RCC 7860 (cell line): ENCODE measurements around the gene MOSPD2.

Source experiments
- DNase-seq: peaks from one replicate; pipeline ENCODE4 v3.0.0-alpha.2; 2015; ENCODE audit warnings: low spot score
- FAIRE-seq: peaks from 2 replicates; lab custom pipeline; 2012; peaks lifted over from hg19 to GRCh38; lab: Jason Lieb, UNC

The MOSPD2 gene

DNA sequence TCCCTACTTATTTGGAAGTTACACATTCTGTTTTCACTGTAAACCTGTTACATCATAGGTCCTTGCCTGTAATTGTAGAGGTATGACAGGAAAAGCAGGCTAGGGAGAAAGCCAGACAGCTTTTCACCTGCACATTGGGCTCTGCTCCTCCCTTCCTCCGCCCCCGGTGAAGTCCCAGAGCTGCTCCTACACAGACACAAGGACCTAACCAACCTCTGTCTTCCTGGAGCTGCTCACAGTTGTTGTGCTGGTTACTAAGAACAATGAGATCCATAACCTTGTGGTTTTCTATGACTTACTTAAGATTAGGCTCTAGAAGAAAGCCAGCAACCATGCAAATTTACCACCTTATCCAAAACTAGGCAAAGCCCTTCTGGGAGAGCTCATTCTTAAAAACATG is 40.0 kb downstream of the MOSPD2 start:
- FAIRE-seq (no peak), DNase-seq (no peak)

DNA sequence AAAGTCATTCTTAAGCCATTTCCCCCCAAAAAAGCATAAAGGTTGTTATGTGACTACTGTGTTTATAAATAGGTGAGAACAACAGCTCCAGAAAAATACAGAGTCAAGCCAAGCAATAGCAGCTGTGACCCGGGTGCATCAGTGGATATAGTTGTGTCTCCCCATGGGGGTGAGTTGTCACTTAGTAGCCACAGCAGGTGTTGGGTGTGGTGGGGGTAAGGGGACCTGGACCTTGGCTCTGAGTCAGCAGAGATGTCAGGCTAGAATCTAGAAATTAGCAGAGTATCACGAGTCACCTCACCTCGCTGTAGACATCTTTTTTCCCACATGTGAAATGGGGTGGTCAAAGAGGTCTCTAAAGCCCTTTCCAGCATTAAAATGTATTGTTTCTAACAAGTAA is 42.4 kb downstream of the MOSPD2 start:
- FAIRE-seq (peak; percentile 14), DNase-seq (peak; percentile 4)

DNA sequence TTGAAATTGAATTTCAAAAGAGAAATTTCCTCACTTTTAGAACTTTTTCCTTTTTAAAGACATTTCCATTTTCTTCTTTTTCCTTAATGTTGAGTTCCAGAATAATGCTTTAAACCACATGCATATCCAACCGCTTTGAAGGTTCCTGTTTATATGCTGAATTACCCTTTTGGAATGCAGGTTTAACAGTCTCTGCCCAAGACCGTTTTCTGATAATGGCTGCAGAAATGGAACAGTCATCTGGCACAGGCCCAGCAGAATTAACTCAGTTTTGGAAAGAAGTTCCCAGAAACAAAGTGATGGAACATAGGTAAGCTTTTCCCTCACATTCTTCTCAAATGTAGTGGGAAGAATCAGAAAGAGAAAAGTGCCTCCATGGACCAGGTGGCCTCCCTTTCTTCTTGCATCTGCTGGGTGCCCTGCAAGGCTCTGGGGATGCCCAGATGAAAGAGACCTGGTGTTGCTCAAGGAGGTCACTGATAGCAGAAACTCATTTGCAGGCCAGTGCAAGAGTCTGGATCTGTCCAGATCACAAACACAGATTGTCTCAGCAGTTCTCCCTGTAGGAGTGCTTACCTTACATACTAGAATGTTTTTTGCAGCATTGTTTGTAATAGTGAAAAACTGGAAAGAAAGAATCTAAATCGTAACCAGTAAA is 42.9 kb downstream of the MOSPD2 start:
- DNase-seq, result peak; percentile 15
- peak; percentile 65 for FAIRE-seq

DNA sequence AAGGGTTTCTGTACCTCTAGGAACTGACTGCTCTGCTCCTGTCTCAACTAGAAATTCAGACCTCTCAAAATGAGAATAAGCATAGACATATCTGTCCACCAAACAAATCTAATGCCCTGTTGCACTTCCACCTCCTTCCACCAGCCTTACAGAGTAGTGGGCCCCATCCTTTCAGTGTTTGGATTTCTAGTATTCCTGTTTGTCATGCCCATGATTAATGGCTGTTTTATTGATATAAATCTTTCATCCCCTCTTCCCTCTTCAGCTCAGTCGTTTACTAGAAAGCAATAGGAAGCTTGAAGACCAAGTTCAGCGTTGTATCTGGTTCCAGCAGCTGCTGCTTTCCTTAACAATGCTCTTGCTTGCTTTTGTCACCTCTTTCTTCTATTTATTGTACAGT is 46.2 kb downstream of the MOSPD2 start:
- FAIRE-seq, result no peak
- no peak for DNase-seq

DNA sequence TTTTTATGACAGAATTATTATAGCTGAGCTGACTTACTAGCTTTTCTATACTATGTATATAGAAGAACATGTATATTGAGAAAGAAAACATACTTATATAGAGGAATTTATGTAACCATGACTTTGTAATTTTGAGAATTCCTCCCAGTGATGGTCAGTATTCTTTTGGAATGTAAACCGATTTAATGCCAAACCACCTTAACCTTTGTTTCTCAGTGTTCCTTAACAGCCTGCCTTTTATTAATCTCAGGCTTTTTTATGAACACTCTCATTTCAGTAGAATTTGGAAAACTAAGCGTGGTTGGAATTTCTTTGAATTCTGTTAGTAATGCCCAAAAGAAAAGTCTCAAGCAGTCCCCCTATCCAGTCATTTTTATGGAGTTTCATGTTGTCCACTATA is 47.0 kb downstream of the MOSPD2 start:
- FAIRE-seq (no peak), DNase-seq (no peak)

DNA sequence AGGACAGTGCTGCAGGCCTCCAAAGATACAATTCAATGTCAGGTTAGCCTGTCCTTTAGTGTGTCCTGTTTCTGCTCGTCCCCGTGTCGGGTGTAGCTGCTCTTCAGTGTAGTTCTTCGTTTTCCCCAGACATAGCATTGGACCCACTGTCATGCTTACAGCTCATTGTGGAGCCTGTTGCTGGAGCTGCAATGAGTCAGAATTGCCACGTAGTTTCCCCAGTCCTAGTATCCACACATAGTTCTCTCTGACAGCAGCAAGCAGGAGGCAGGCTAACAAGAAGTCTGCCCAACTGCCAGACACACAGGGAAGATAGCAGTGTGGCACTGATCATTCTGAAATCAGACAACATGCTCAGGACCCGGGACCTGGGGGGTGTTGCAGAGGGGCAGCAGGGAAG is 49.2 kb downstream of the MOSPD2 start:
- FAIRE-seq, result no peak

DNA sequence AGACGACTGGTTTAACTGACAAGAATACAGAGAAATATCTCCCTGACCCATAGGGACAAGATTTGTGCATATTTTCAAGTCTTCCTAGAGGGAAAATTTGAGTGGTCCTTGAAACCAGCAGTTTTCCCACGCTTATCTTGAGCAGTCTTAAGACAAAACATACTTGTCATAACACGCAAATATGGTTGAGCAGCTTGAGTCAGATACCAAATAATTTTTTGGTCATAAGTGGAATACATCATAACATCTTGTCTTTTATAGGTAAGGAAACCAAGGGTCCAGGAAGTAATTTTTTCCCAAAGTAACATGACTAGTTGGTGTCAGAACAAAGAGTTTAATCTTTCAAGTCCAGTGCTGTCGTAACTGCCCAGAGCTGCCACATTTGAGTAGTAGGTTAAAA is 50.5 kb downstream of the MOSPD2 start:
- no peak for FAIRE-seq
- no peak for DNase-seq

More for the DNA sequence above, 49.2 kb downstream of the MOSPD2 start:
- DNase-seq, result peak; percentile 4

DNA sequence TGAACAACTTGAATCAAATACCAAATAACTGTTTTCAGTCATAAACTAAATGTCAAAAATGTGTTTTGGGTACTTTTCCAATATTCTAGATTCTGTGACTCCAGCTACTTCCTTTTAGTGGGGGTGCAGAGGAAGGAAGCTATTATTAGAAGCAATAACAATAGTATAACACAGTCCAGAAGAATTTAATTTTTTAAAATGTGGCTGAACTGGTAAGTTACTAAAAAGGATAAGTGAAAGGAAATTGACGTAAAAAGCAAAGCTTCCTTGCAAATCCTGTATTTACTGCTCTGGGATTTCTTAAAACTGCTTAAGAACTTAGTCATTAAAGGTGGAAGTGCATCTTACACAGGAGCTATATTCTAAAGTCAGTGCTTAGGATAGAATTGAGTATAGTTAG is 53.2 kb downstream of the MOSPD2 start:
- DNase-seq (no peak), FAIRE-seq (no peak)

DNA sequence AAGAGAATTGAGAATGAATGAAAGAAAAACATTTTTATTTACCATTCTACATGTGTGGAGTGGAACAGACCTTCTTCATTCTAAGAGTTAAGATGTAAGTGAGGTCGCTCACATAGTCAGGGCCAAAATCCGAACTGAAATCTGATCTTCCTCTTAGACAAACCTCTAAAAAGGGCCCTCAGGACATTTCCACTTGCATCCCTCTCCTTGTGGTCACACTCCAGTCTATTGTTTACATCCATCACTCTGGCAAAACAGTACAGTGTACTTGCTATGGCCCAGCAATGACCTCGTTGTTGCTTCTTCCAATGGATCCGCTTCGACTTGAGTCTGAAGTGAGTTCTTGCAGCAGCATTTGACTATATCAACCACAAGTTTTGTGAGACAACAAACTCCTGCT is 54.2 kb downstream of the MOSPD2 start:
- FAIRE-seq (no peak), DNase-seq (no peak)

DNA sequence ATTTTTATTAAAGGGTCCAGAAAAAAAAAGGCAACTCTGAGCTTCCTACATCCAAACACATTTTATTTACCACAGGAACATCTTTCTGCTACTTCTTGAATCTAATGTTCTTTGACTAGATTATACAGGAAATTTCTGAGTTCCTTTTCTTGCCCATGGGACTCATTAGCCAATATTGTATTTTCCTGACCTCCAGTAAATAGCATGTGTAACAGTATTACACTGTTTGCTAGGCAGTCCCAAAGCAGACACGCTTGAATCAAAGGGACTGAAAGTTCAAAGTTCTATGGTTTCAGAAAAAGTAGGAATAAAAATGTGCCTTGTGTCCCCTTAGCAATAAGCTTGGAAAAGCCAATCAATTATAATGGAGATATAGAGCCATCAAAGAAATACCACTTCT is 57.4 kb downstream of the MOSPD2 start:
- FAIRE-seq (no peak), DNase-seq (no peak)

DNA sequence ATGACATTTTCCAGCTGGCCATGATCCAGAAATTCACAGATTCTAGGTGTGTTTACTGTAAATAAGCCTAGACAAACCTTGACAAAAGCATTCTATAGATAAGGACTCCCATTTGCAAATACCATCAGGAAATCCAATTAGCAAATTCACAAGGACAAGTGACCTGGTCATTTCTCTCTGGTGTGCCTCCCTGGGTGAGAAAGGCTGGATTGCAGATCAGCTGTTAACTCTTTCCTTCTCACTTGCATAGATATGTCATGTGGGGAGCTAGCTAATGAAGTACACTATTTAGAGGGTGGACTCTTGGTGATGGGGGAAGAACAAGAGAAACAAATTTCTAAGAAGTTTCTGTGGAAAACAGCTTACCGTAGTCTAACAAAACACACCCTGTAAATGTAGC is 58.9 kb downstream of the MOSPD2 start:
- DNase-seq, result no peak
- FAIRE-seq, result no peak

DNA sequence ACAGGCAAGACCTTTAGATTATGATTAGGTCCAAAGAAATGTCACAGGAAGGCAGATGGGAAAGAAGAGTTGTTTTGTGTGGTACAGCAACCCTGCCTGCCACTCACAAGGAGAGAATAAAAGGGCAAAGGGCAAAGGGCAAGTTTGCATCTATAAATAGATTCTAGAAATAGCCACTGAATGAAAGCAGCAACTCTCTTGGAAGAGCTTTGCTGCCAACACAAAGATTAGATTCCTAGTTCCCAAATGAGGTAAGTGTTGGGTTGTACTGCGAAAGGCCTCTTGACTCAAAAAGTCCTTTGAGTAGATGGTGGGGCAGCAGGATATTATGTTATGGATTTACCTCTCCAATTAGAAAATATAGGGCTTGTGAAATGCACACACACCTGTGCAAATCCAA is 61.2 kb downstream of the MOSPD2 start:
- no peak for FAIRE-seq
- DNase-seq, result no peak

DNA sequence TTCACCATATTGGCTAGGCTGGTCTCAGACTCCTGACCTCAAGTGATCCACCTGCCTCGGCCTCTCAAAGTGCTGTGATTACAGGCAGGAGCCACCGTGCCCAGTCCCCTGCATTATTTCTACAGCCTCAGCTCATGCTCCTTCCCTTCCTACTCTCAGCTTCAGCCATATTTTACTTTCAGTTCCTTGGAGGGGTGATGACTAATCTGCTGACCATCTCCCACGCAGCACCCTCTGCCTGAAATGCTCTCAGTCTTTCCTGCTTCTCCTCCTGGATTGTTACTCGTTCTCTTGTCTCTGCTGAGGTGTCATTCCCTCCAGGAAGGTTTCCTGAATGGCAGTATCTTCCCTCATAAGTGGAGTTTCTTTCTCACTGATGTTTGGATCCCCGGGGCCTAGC is 63.3 kb downstream of the MOSPD2 start:
- DNase-seq (peak; percentile 58), FAIRE-seq (peak; percentile 81)

DNA sequence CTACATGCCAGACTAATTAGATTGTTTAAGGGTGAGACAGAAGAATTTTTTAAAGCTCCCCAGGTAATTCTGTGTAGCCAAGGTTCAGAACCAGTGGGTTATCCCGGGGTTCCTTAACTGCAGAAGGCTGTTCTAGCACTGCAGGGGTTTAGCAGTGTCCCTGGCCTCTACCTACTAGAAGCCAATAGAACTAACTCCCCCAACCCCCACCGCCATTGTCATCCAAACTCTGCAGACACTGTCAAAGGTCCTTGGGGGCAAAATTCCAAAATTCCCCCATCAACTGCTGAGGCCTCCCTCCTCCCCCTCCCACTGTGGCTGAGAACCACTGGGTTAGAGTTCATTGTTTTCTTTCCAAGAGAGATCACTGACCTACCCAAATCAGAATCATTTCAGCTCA is 66.4 kb downstream of the MOSPD2 start:
- FAIRE-seq (no peak), DNase-seq (no peak)

DNA sequence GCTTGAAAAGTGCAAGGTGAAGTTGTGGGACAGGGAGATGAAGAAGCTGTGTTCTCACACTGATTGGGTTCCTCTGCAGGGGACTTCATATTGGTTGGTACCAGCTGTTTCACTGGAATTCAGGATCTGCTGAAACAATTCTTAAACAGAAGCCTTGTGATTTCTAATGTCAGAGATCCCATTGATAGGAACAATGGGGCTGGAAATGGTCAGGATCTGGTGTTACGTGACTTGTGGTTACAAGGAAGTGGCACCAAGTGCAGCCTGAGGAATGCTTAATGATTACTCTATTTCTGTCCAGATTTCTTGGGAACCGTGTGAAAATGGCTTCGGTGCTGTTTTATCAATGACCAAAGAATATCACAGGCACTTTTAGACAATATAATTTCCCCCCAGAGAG is 68.1 kb downstream of the MOSPD2 start:
- FAIRE-seq, result no peak
- DNase-seq, result no peak

DNA sequence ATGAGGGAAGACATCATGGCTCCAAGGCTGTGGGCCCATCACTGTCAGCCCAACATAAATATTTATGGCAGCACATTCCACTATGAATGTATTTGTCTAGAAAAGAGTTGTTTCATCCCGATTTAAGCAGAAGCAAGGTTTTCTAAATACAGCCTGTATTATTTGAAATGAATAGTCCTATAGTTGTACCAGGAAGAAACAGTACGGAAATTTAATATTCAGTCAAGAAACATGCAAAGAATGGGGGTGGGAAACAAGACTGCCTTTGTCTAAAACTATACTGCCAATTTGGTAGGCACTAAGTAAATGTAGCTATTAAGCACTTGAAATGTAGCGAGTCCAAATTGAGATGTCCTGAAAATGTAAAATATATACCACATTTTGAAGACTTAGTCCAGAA is 69.1 kb downstream of the MOSPD2 start:
- FAIRE-seq (no peak), DNase-seq (no peak)

DNA sequence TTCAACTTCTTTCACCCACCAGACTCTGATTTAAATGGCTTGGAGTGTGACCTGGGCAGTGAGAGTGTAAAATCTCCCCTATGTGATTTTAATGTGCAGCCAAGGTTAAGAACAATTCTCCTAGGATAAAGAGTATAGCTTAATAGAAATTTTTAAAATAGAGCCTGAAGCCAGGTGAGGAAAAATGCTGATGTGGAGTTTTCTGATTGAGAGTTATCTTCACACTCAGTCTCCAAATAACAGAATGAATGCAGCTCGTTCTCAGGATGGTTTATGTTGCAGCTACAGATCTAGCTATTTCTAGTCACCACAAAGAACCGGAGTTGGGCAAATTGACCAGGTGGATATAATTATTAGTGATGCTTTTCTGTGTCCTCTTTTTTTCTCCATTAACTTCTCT is 70.7 kb downstream of the MOSPD2 start:
- FAIRE-seq (no peak), DNase-seq (no peak)

DNA sequence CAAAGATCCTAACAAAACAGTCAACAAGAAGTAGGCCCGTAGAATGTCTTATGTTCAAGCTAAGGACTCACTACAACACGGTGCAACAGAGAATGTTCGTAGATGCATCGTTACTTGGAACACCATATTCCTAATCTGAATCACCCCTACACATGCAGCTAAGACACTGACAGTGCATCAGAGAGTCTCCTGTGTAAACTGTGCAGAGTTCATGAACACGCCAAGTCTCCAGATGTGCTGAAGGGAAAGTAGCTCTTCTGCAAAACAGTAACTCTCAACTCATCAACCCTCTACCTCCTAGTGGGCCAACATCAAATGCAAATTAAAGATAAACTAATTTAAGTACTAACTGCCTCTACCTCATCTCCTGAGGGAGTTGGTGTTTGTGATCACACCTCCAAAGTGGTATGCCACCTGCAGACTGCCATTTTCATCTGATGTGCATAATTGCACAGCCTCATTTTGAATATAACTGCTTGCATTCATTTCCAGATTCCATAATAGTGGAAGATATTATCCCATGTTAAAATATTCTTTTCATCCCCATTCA is 73.5 kb downstream of the MOSPD2 start:
- DNase-seq (no peak), FAIRE-seq (no peak)

DNA sequence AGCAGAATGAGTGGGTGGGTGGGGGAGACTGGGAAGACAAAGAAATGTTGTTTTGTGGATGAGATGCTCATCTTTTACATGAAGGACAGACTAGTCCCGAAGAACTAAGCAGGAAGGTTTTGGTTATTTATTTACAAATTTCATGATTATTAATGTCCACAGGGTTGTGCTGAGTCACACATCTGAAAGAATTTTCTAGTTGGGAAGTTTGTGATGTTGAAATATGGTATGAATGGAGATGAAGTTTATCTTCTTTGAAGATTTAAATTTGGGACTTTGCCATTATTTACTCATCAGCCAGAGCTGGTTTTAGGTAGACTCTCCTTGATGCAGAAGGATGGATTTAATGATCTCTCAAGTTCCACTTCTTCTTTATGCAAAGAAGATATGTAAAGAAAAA is 75.5 kb downstream of the MOSPD2 start:
- no peak for FAIRE-seq
- no peak for DNase-seq

DNA sequence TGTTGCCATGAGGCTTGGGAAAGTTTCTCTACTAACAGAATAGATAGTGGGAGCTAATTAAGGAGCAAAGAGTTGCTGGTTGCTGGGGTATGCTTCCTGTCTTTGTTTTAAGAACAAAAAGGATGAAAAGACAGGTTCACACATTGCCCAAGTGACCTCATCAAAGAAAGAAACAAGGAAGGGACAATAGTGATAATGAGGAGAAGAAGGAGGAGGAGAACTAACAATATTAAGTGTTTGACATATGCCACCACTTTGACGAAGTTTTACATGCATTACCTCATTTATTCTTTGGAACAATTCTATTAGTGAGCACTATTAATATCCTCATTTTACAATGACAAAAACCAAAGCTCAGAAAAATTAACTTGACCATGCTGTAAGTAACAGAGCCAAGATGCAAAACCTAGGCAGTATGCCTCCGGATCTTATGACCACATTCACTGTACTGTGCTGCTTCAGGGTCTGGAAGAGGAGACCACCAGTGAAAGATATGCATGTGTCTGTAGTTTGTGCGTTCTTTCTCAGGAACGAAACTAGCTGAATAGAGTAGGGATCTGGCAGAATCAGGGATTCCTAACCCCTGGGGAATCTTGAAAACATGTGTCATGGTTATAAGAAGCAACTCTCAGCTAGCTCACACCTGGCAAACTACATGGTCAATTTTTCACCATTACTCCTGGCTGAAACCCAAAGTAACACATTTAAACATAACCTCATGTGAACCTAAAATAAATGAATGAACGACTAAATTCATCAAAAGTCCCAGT is 83.8 kb downstream of the MOSPD2 start:
- FAIRE-seq (no peak), DNase-seq (no peak)

DNA sequence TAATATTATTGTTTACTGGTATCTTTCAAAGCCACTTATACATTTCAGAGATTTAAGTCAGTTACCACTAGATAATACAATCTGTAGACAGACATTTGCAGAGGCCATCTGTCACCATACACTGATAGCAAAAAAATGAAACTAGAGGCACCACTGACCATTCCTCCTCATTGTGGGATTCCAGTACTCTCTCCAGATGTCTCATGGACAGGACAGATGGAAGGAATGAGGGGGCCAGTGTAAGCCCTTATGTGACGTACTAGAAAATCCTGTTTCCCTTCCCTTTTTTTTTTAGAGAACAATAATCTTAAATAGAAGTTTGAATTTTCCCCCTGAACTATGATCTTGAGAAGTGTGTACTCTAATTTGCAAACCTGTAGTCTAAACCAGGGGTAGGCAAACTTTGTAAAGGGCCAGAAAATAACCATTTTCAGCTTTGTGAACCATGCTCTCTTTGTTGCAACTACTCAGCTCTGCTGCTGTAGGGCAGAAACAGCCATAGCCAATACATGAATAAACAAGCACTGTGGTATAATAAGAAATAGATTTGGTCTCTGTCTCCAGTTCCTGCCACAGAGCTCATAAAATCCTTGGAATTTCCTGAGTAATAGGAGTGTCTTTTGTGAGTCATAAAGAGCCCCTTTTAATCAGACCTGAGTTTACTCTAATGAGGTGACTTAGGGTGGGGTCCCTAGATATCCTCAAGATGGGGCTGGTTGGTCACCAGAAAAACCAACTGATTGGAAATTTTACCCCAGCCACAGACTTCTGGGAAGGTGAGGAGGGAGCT is 90.4 kb downstream of the MOSPD2 start:
- no peak for FAIRE-seq
- DNase-seq, result peak; percentile 5

DNA sequence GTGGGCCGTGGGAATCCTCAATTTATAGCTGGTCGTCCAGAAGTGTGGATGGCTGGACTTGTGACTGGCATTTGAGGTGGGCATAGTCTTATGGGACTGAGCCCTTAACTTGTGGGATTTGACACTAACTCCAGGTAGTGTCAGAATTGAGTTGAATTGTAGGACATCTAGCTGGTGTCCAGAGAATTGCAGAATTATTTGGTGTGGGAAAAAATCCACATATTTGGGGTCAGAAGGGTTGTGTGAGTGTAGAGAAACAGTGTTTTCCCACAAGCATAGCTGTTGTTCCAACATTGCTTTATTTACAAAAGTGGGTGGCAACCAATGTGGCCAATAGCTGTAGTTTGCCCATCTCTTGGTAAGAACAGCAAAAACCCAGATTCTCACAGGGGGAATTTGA is 91.3 kb downstream of the MOSPD2 start:
- DNase-seq (no peak), FAIRE-seq (no peak)
